ENCODE results near the gene SESN1. TPM values are rescaled to one million over a fixed set of nuclear protein-coding genes. Genes with fewer than 3 reads are reported as not detected.

SESN1 gene
- total and polyA plus RNA-seq, 9 of the 15 experiments (the other 6 are each of a cell fraction or from before 2014, with no cell fraction given): 3.1 to 13.0 (median 7.4) TPM

GRCh38 chr6:109007521-109007920, 87.1 kb downstream of the SESN1 start:
- no peak overlapping the region for H3K27ac ChIP-seq (ENCODE audit: extremely low read depth, low read depth, low read length)
- no TSS peak for BruUV-seq (replicated peaks)
- peaks cover 10% of the 10 kb centered on the region; the same call in 1 of the 3 replicates for H3K79me2 ChIP-seq (ENCODE audit: control insufficient read depth, insufficient read depth, low read length)
- H3K4me1 ChIP-seq (replicated peaks in 1 of 2; ENCODE audit: control insufficient read depth in 2 of 2, insufficient read depth in 2 of 2, low read length in 2 of 2): peaks cover 4 to 6% of the 10 kb centered on the region in 2 experiments; a peak in 4 of 5 replicates
- DNase-seq (ENCODE audit: extremely low read depth in 1 of 4, low spot score in 3 of 4) (no peak), ATAC-seq (no peak), FAIRE-seq (no peak)
- no peak overlapping the region for H3K4me2 ChIP-seq (ENCODE audit: insufficient read depth, low read length)
- H4K20me1 ChIP-seq (replicated peaks; ENCODE audit: control insufficient read depth, insufficient read depth, low read length): no peaks in the 10 kb centered on the region
- no peak overlapping the region for H3K4me3 ChIP-seq
- H3K27me3 ChIP-seq (ENCODE audit: control insufficient read depth in 2 of 2, insufficient read depth in 2 of 2, low read length in 2 of 2): no peaks in the 10 kb centered on the region
- no peak overlapping the region for H2AFZ ChIP-seq (ENCODE audit: low read depth, low read length)
- no peaks in the 10 kb centered on the region for H3K9me3 ChIP-seq (replicated peaks; ENCODE audit: control insufficient read depth, insufficient read depth, low read depth, low read length)
- POLR2A ChIA-PET: interaction anchor here (0.9 to 1.0 kb wide), 2 partner anchors 17 to 19 kb away, joined by 3 to 4 read pairs; no protein-coding TSS in a partner anchor
- in situ Hi-C loops (cut with MboI) (no loop called here), intact Hi-C loops (cut with micrococcal nuclease) (no loop called here)
- 67% methylated on average over 3 of the region's 3 CpGs for whole genome bisulfite sequencing (ENCODE audit: insufficient coverage, low coverage, missing lambda C conversion rate)
- CTCF ChIA-PET (ENCODE audit: low intra/inter-chr PET ratio): no interaction called here
- no peaks in the 10 kb centered on the region for H3K36me3 ChIP-seq (ENCODE audit: control insufficient read depth, insufficient read depth, low read length)
- TF ChIP-seq PCBP1 (IDR thresholded peaks at IDR 0.05; ENCODE audit: low read depth, low read length, poor library complexity, severe bottlenecking): no peak
- no peak for TF ChIP-seq BHLHE40 (IDR thresholded peaks at IDR 0.05; ENCODE audit: low read length)
- no peak for TF ChIP-seq E2F1 (CRISPR knock-in tag; IDR thresholded peaks at IDR 0.05)
- no peak for TF ChIP-seq ZBTB11 (CRISPR knock-in tag; IDR thresholded peaks at IDR 0.05)
- no peak for TF ChIP-seq JUND (IDR thresholded peaks at IDR 0.05; ENCODE audit: borderline replicate concordance, low read depth, low read length)
- no peak for TF ChIP-seq JUND (tag; IDR thresholded peaks at IDR 0.05; ENCODE audit: borderline replicate concordance, low read depth, low read length)
- TF ChIP-seq ZNF316 (IDR thresholded peaks at IDR 0.05): peak; percentile 72
- TF ChIP-seq ETV1 (tag; conservative IDR thresholded peaks at IDR 0.05; ENCODE audit: low read depth): no peak
- 0 out of 2 replicates have a peak, but pooled peaks have one; percentile 37 for TF ChIP-seq C11orf30 (IDR thresholded peaks at IDR 0.05; ENCODE audit: low read depth)
- no peak overlapping the region for H3K9ac ChIP-seq (ENCODE audit: insufficient read depth in 1 of 2, low read depth in 2 of 2, low read length in 2 of 2)
- no peaks in the 10 kb centered on the region for H3K9me1 ChIP-seq (ENCODE audit: control insufficient read depth, insufficient read depth, low read length)
